K562 (cell line): ENCODE results near the gene TMEM184B. TPM values are rescaled to one million over a fixed set of nuclear protein-coding genes. Genes with fewer than 3 reads are reported as not detected.

Experiments
- ATAC-seq: fragments of 200-7000 bp; cut with Tn5 transposase; 3 replicates; pipeline ENCODE4 v1.9.1; 2020; ENCODE audit warnings: moderate library complexity
- BruUV-seq: library from RNA; stranded (reverse); fragments of 400-500 nt; replicated peaks from 2 replicates; lab custom pipeline; 2021; lab: Mats Ljungman, UMichigan
- CTCF ChIA-PET: fragments of 300-600 bp; formaldehyde crosslinking; extraction: SDS; loops from one replicate; lab custom pipeline; 2021; ENCODE audit warnings: low intra/inter-chr PET ratio; lab: Yijun Ruan, JAX
- POLR2A ChIA-PET: fragments of 300-600, 350-650 bp; sonication (Branson Sonifier 250); formaldehyde crosslinking; extraction: SDS; loops from one replicate; lab custom pipeline; 2021; ENCODE audit warnings: antibody characterized with exemption, inconsistent platforms; lab: Yijun Ruan, JAX
- DNase-seq, 4 experiments: peaks; one replicate each; pipeline versions ENCODE4 v3.0.0 to v3.0.0-alpha.2; 2011 to 2018; ENCODE audit warnings: low spot score in 3 of 4, mixed read lengths in 3 of 4; ENCODE audit errors: extremely low read depth in 1 of 4
- FAIRE-seq: peaks from 2 replicates; lab custom pipeline; 2011; peaks lifted over from hg19 to GRCh38; lab: Jason Lieb, UNC
- H2AFZ ChIP-seq: 2 replicates; pipeline ENCODE4 v1.6.0; 2011; ENCODE audit warnings: low read depth, low read length, control low read depth, inconsistent platforms
- H3K27ac ChIP-seq: fragments of 200-600 bp; 3 replicates; pipeline ENCODE4 v1.8.0; 2011; ENCODE audit warnings: low read depth, mild to moderate bottlenecking, control low read depth, inconsistent platforms, low read length, moderate library complexity, mixed read lengths; ENCODE audit errors: extremely low read depth
- H3K27me3 ChIP-seq, 2 experiments: fragments of 300-600 bp in 1 of 2; 2 replicates in 1 of 2; 3 replicates in 1 of 2; pipeline versions ENCODE4 v1.6.0 to v1.8.0; 2011; ENCODE audit warnings: inconsistent platforms in 2 of 2, low read length in 2 of 2, mild to moderate bottlenecking in 1 of 2, mixed read lengths in 1 of 2, moderate library complexity in 1 of 2; ENCODE audit not compliant: control insufficient read depth in 2 of 2, insufficient read depth in 2 of 2
- H3K36me3 ChIP-seq: fragments of 300-600 bp; 3 replicates; pipeline ENCODE4 v1.8.0; 2011; ENCODE audit warnings: mild to moderate bottlenecking, low read length, inconsistent platforms; ENCODE audit not compliant: control insufficient read depth, insufficient read depth
- H3K4me1 ChIP-seq, 2 experiments: fragments of 200-600 bp in 1 of 2; replicated peaks in 1 of 2; 2 replicates in 1 of 2; 3 replicates in 1 of 2; pipeline versions ENCODE4 v1.5.1 to v1.8.0; 2011; ENCODE audit warnings: inconsistent platforms in 2 of 2, low read length in 2 of 2, mild to moderate bottlenecking in 1 of 2, mixed read lengths in 1 of 2, moderate library complexity in 1 of 2; ENCODE audit not compliant: control insufficient read depth in 2 of 2, insufficient read depth in 2 of 2
- H3K4me2 ChIP-seq: 2 replicates; pipeline ENCODE4 v1.6.1; 2011; ENCODE audit warnings: low read length, control low read depth, inconsistent platforms, mixed read lengths; ENCODE audit not compliant: insufficient read depth
- H3K4me3 ChIP-seq: fragments of 200-600 bp; sonication (generic), shearing (Covaris generic); 2 replicates; pipeline ENCODE4 v1.5.1; 2016; ENCODE audit warnings: control low read depth, inconsistent platforms
- H3K79me2 ChIP-seq: fragments of 200-600 bp; 3 replicates; pipeline ENCODE4 v1.8.0; 2011; ENCODE audit warnings: low read length, inconsistent platforms; ENCODE audit not compliant: control insufficient read depth, insufficient read depth
- H3K9ac ChIP-seq, 2 experiments: 2 replicates each; pipeline versions ENCODE4 v1.6.0 to v1.6.1; 2011; ENCODE audit warnings: low read depth in 2 of 2, low read length in 2 of 2, control low read depth in 1 of 2, inconsistent platforms in 1 of 2, mild to moderate bottlenecking in 1 of 2, mixed read lengths in 1 of 2; ENCODE audit not compliant: insufficient read depth in 1 of 2
- H3K9me1 ChIP-seq: one replicate; pipeline ENCODE4 v1.6.0; 2011; ENCODE audit warnings: inconsistent platforms, mild to moderate bottlenecking, low read length, moderate library complexity; ENCODE audit not compliant: control insufficient read depth, insufficient read depth
- H3K9me3 ChIP-seq: replicated peaks from 2 replicates; pipeline ENCODE4 v1.5.1; 2011; ENCODE audit warnings: low read depth, low read length, inconsistent platforms; ENCODE audit not compliant: control insufficient read depth, insufficient read depth
- H4K20me1 ChIP-seq: replicated peaks from 2 replicates; pipeline ENCODE4 v1.6.1; 2011; ENCODE audit warnings: low read length, inconsistent platforms, mixed read lengths; ENCODE audit not compliant: control insufficient read depth, insufficient read depth
- E4F1 ChIP-seq: fragments of 250-450 bp; sonication (Bioruptor Pico); IDR thresholded peaks from 2 replicates; pipeline ENCODE4 v1.5.0; 2021; ENCODE audit warnings: mild to moderate bottlenecking, borderline replicate concordance
- NCOA1 ChIP-seq: fragments of 450-650 bp; IDR thresholded peaks from 2 replicates; pipeline ENCODE4 v1.6.1; 2016; ENCODE audit warnings: low read depth
- PTBP1 ChIP-seq: fragments of 200-400 bp; formaldehyde crosslinking; IDR thresholded peaks from 2 replicates; pipeline ENCODE4 v1.6.1; 2017; ENCODE audit warnings: low read depth, low read length
- ZFP36 ChIP-seq: fragments of 150-350 bp; IDR thresholded peaks from 2 replicates; pipeline ENCODE4 v1.6.1; 2018; ENCODE audit warnings: low read length, low read depth; ENCODE audit not compliant: partially characterized antibody
- ZFX ChIP-seq: sonication (generic); formaldehyde crosslinking; IDR thresholded peaks from 2 replicates; pipeline ENCODE4 v1.8.0; 2022; ENCODE audit warnings: mild to moderate bottlenecking, missing genetic modification reagents, moderate library complexity
- ZNF395 ChIP-seq: fragments of 200-800 bp; sonication (Bioruptor generic); IDR thresholded peaks from 2 replicates; pipeline ENCODE4 v1.6.1; 2017; ENCODE audit warnings: missing genetic modification characterization, missing compliant biosample characterization
- WGBS: fragments of 100-300 bp; shearing (Covaris generic); methylation state at CpG from one replicate; pipeline ENCODE4 v1.1.6; 2016; ENCODE audit warnings: low coverage, mixed read lengths; ENCODE audit not compliant: insufficient coverage; ENCODE audit errors: missing lambda C conversion rate; 5-methylcytosine and 5-hydroxymethylcytosine counted together
- in situ Hi-C: fragments of 300-500 bp; cut with MboI; formaldehyde crosslinking; loops from 4 replicates; pipeline ENCODE4 v1.15.0; 2018; ENCODE audit warnings: inconsistent platforms, mixed read lengths
- intact Hi-C: fragments of 100-400 bp; cut with micrococcal nuclease; formaldehyde crosslinking; loops from 2 replicates; pipeline ENCODE4 v1.14.2; 2022
- polyA plus RNA-seq, 8 experiments: library from polyadenylated mRNA; depleted of rRNA in 4 of 8; stranded (reverse) in 5 of 8; unstranded in 3 of 8; fragments of >200 nt; fragmentation: Nextera tagmentation in 2 of 8; fragmentation: Illumina TruSeq in 1 of 8; extraction: Ambion mirVana in 2 of 8; extraction: Trizol in 1 of 8; gene quantifications; 2 replicates each; pipeline versions ENCODE4 v1.2.1 to v1.2.3, GENCODE V29; 2011 to 2014; ENCODE audit warnings: inconsistent platforms in 1 of 8, missing spikeins in 1 of 8
- total RNA-seq, 7 experiments: library from RNA; depleted of rRNA in 6 of 7; stranded (reverse); fragments of >200 nt in 6 of 7; fragmentation: Illumina TruSeq in 2 of 7; extraction: Trizol in 2 of 7; gene quantifications; 2 replicates each; pipeline versions ENCODE4 v1.2.1 to v1.2.3, GENCODE V29; 2011 to 2021; ENCODE audit warnings: low replicate concordance in 1 of 7

Gene TMEM184B
- total and polyA plus RNA-seq, 9 of the 15 experiments (the other 6 are each of a cell fraction or from before 2014, with no cell fraction given) = 0.31 to 25.1 (median 6.2) TPM

- peaks cover 10% of the 10 kb centered on the region; the same call in 2 of the 3 replicates for H3K79me2 ChIP-seq
- no peak for FAIRE-seq
Observed at GRCh38 chr22:38211556-38211955, 61.3 kb downstream of the TMEM184B start.

GRCh38 chr22:38208551-38208968, 64.2 kb downstream of the TMEM184B start:
- 83% methylated on average over 2 of the region's 6 CpGs for WGBS
- POLR2A ChIA-PET = interaction anchor here (1.6 kb wide), 1 partner anchor 11 kb away, joined by 3 read pairs; no protein-coding TSS in a partner anchor

More at GRCh38 chr22:38211556-38211955, 61.3 kb downstream of the TMEM184B start:
- Histone ChIP-seq H3K9me1 (no peaks in the 10 kb centered on the region), H2AFZ (no peak overlapping the region), H4K20me1 (0 out of 2 replicates have a peak, but pooled peaks cover 9% of the 10 kb centered on the region), H3K4me2 (no peak overlapping the region), H3K36me3 (peaks cover 5% of the 10 kb centered on the region; the same call in 1 of the 3 replicates), H3K27ac (no peak overlapping the region), H3K9ac (no peak overlapping the region), H3K9me3 (no peaks in the 10 kb centered on the region), H3K4me1 (peaks cover 10 to 25% of the 10 kb centered on the region in 2 experiments; a peak in 4 of 5 replicates), H3K27me3 (no peaks in the 10 kb centered on the region), H3K4me3 (no peak overlapping the region)
- CTCF ChIA-PET = no interaction called here
- WGBS = 93% methylated on average over 6 of the region's 7 CpGs
- BruUV-seq = no TSS peak
- POLR2A ChIA-PET = interaction anchor here (0.7 to 4.9 kb wide), 4 partner anchors 8 to 30 kb away, joined by 3 to 44 read pairs (median 4); partner anchors contain the start of genes MAFF and PLA2G6
- in situ Hi-C loops (no loop called here), intact Hi-C loops (no loop called here)
- no peak for TF ChIP-seq ZFX (CRISPR knock-in tag)
- ATAC-seq = no peak
- DNase-seq = no peak

More at GRCh38 chr22:38208551-38208968, 64.2 kb downstream of the TMEM184B start:
- ATAC-seq (no peak), FAIRE-seq (no peak), DNase-seq (no peak)
- Histone ChIP-seq H4K20me1 (peaks cover 22% of the 10 kb centered on the region; the same call in 1 of the 2 replicates), H3K27ac (no peak overlapping the region), H2AFZ (no peak overlapping the region), H3K4me1 (peaks cover 0 to 3% of the 10 kb centered on the region in 2 experiments; a peak in 2 of 5 replicates), H3K4me3 (no peak overlapping the region), H3K9ac (no peak overlapping the region), H3K9me3 (no peaks in the 10 kb centered on the region), H3K27me3 (no peaks in the 10 kb centered on the region), H3K79me2 (peaks cover 33% of the 10 kb centered on the region), H3K9me1 (no peaks in the 10 kb centered on the region), H3K36me3 (peaks cover 3% of the 10 kb centered on the region; the same call in 1 of the 3 replicates), H3K4me2 (no peak overlapping the region)
- TF ChIP-seq ZFP36 = peak; percentile 75
- no peak for TF ChIP-seq NCOA1
- no peak for TF ChIP-seq E4F1
- TF ChIP-seq PTBP1 = no peak
- TF ChIP-seq ZNF395 (CRISPR knock-in tag) = no peak
- in situ Hi-C loops = no loop called here
- CTCF ChIA-PET = no interaction called here
- intact Hi-C loops = loop anchor here (10.0 kb wide), 1 partner anchor 94 kb away; the partner anchor contains the start of gene BAIAP2L2
- BruUV-seq = no TSS peak
